Stimulated activated CD8-positive, alpha-beta memory T cell treated with anti-CD3 and anti-CD28 coated beads, Interleukin-15, amount 100 ng/mL, for 48 hours (primary cell): Measurements from ENCODE around the gene GPD2.

ENCODE experiments used
- DNase-seq, 2 donors: peaks; one replicate each; pipeline ENCODE4 v3.0.0-alpha.2; 2020; ENCODE audit warnings: low read depth in 2 of 2

GPD2 gene

DNA sequence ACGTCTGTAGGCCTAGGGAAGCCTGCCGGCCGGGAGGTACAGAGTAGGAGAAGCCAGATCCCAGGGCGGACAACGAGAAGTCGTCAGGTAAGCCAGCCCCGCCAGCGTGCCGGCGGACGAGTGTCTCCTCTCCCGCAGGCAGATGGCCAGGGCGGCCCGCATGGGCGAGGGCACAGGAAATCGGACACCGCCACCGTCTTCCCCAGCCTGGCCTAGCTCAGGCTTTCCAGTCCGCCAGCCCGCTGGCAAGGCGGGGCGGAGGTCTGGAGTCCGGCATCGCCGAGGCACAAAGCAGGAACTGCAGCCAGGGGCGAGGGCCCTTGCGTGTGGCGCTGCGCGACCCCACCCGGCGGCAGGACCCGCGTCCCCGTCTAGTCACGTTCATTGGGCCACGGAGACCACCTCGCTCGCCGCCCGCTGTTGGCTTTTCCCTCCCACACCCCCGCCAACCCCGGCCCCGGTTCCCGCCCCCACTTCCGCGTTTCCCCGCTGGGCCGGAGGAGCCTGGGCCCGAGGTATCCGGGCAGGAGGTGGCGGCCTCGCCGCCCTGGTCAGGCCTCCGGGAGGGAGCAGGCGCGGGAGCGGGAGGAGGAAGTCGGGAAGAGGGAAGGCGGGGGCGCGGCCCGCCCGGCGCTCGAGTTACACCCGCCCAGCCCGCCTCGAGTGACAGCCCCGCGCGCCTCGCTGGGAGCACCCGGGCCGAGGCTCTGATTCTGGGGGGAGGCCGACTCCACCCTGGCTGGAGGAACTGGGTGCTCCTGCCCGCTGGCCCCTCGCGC is at the start of gene GPD2:
GPD2 (plus strand) TSS at position 662 of the 779 bp plus-strand sequence. CDS start 39,727 bp downstream, outside the sequence.
- DNase-seq = peak; percentile 32 to 46

DNA sequence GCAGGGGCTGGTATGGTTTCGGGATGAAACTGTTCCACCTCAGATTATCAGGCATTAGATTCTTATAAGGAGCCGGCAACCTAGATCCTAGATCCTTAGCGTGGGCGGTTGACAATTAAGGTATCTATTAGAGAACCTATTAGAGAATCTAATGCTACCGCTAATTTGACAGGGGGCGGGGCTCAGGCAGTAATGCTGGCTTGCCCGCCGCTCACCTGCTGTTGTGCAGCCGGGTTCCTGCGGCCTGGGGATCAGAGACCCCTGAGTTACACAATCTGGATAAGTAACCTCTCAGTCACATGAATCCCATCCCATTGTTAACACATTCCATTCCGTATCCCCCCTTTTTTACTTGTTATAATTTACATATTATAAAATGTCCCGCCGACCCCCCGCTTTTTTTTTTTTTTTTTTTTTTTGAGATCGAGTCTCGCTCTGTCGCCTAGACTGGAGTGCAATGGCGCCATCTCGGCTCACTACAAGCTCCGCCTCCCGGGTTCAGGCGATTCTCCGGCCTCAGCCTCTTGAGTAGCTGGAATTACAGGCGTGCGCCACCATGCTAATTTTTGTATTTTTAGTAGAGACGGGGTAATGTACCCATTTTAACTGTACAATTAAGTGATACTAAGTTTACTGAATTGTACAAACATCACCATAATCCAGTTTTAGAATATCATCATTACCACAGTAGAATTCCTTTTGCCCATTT is 42.0 kb upstream of the GPD2 start:
- DNase-seq = no peak

DNA sequence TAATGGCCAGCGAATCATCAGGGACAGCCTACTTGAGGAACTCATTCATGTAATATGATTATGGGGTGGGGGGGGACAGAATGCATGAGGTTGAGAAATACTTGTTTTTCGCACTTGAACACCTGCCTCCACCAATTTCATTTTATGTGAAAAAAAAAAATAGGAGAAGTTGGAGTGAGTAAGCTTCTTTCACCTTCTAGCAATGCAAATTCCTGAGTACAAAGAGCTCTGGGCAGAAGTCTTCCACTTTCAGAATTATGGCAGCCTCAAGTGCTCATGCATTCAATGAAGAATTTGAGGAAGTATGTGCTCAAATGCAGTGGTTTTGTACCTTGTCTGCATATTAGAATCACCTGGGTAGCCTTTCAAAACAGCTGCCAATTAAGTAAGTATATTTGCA is 40.1 kb upstream of the GPD2 start:
- DNase-seq = no peak

DNA sequence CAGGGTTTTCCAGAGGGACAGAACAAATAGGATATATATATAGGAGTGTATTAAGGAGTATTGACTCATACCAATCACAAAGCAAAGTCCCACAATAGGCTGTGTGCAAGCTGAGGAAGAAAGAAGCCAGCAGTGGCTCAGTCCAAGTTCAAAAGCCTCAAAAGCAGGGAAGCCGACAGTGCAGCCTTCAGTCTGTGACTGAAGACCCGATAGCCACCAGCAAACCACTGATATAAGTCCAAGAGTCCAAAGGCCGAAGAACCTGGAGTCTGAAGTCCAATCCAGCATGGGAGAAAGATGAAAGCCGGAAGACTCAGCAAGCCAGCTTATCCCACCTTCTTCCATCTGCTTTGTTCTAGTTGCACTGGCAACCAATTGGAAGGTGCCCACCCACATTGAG is 39.0 kb upstream of the GPD2 start:
- no peak for DNase-seq

DNA sequence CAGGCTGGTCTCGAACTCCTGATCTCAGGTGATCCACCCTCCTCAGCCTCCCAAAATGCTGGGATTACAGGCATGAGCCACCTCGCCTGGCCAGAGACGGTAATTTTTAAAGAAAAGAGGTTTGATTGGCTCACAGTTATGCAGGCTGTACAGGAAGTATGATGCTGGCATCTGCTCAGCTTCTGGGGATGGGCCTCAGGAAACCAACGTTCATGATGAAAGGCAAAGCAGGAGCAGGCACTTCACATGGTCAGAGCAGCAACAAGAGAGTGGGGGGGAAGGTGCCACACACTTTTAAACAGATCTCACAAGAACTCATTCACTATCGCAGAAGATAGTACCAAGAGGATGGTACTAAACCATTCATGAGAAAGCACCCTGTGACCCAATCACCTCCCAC is 38.0 kb upstream of the GPD2 start:
- DNase-seq = no peak

DNA sequence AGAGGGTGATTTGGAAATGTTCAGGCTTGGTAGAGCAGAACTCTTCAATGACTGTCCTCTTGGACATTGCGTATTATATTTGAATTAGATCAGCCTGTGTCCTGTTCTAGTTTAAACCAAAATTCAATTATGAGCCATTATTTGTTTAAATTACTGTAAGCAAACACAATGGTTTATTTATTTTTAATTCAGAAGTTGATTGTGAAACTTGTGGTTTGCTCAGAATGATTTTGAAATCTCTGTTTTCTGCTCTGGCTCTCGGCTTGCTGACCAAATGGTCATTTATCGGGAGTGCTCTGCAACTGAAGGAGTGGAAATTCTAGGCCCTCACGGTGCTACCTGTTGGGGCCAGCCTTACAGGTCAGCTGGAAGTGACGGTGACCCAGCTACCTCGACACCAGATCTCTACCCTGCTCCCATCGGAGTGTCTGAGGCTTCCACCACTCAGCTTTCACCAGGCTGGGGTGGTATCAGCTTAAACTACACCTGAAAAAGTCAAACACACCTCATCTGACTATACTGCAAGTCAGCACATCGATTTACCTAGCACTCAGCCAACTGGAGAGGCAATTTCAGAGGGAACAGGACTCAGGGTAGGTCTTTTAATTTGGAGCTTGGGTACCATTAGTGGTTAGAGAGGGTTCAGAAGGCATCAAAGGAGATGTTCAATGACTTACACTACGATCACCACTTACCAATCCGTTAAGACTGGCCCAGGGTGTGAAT is 36.8 kb upstream of the GPD2 start:
- DNase-seq = no peak

DNA sequence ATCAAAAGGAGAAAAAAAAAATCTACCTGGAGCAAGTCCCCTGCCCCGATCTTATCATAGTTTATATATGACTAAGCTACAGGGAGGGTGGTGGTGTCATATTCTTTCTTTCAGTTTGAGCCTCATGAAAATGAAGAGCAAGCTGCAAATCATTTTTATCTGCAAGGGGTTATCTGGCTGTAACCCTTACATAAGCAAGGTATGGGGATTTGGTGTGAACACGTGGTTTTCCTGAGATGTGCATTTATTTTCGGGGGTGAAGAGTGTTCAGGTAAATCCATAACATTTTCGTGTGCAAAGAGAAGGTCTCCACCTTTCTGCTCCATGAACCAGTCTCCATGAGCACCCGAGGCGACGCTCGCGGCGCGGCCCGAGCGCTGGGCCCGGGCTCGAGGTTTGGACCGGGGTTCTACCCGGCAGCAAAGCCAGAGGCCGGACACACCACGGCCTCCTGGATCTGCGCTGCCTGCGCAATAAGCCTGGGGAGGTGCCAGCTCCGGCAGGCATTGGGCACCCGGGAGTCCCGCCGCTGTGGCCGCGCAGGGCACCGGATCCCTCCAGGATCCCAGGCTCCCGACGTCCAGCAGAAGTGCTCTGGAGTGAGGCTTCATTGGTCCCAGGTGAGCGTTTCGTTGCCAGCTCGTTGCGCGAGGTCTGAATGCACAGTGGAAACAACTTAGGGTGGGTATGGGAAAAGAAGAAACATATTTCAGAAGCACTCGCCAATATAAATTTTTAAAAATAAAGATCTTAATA is 36.1 kb upstream of the GPD2 start:
- peak; percentile 14 to 24 for DNase-seq

DNA sequence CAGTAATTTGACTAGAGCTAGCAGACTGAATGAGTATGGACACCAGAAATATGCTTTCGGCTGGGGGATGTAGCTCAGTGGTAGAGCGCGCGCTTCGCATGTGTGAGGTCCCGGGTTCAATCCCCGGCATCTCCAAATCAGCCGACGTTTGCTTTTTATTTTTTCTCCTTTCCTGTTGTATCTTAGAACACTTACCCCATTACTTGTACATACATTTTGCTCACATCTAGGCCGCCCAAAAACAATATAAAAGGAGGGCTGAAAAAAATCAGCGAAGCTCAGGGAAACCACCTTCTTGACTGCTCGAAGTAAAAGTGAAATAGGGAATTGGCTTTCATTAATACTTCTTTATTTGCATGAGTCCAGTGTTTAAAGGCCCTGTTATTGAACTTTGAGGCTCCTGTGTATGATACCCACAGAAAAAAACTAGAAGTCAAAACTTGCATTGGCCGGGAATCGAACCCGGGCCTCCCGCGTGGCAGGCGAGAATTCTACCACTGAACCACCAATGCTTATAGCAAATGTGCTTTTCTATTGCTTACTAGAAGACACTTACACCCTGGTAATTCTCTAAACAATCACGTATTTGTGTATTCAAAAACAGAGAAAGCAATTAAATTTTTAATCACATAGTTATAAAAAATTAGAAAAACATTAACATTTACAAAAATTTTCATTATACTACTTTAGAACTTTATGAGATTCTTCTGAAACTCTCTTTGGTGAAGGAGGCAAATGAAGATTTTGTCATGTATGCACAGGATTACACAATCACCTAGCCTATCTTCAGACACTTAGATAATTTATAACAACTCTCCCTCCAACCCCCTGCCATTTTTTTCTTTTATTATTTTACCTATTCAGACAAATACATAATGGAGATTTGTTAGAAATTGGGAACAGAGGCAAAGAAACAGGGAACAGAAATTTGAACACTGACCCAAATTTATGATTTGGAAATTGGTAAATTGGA is 35.2 kb upstream of the GPD2 start:
- peak; percentile 47 to 48 for DNase-seq

DNA sequence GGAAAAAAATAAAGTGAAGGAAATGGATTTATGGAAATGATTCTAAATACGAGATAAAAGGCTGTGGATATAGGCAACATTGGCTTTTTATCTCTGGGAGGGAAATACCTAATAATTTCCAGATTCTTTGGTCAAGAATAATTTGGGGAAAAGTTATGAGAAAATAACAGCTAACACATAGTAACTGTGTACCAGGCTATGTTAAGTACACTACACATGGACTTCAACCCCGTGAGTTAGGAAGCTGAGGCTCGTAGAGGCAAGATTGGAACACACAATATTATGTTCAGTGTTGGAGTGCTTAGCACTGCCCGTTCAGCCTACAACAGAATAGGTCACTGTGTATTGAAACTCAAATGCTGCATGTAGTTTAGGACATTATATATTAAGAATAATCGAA is 34.3 kb upstream of the GPD2 start:
- no peak for DNase-seq

DNA sequence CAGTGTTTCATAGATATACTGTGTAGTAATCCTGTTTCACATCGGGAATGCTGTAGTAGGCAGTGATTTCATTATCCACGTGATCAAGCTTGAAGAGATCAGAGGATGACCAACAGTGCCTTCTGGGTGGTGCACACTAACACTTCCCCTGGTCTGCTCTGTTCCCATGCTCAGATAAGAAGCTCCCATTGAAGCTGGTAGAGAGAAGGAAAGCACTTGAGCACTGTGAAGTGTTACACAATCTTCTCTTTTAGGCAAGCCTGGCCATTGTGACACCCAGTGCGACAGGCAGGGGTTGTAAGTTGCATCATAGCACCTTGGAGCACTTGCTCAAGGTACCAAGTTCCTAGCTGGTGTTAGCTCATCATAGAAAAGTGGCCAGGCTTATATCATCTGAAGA is 30.6 kb upstream of the GPD2 start:
- DNase-seq = no peak

DNA sequence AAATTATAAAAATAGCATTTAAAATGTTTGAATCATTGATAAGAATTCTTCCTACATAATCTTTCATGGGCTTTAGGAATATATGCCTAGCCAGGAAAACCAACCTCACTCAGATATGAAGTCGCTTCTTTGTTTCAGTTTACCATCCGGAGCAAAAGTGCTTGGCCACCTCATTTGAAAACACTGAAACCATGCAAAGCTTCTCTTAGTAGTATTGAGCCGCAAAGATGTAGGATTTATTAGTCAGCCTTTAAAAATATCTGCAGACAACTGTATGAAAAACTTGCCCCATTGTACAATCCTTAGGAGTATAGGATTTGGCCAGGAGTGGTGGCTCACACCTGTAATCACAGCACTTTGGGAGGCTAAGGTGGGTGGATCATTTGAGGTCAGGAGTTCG is 24.3 kb upstream of the GPD2 start:
- DNase-seq = no peak

DNA sequence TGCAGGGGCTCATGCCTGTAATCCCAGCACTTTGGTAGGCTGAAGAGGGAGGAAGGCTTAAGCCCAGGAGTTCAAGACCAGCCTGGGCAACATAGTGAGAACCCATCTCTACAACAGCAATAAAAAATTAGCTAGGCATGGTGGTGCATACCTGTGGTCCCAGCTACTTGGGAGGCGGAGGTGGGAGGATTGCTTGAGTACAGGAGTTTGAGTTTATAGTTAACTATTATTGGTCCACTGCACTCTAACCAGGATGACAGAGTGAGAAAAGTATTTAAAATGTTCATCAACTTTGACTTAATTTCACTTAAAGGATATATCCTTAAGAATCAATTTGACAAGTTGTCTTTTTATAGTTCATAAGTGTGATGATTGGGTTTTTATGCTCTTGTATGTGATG is 14.3 kb upstream of the GPD2 start:
- DNase-seq = no peak

DNA sequence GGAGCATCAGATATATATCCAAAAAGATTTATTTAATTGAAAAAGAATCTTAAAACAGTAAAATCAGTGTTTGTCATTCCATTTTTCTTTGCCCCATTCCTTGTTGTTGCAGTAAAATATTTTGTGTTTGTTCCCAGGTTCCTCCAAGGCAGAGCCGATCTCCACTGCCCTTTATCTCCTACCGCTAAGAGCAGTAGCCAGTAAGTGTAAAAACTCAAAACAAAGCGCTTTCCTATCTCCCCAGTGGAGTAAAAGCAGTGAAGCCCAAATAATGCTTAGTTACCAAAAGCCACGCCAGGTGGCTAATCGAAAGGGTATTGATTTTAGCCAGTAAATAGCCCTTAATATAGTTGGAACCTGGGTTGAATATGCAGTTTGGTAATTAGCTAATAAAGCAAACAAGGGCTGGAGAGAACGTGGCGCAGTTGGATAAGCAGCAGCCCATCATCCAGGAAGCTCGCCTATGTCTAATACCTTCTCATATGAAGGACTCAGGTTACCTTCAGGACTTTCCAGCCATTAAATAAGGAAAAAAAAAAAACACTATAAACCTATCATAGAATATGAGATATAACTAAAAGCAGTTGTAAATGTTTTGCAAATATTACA is 12.4 kb upstream of the GPD2 start:
- no peak for DNase-seq

DNA sequence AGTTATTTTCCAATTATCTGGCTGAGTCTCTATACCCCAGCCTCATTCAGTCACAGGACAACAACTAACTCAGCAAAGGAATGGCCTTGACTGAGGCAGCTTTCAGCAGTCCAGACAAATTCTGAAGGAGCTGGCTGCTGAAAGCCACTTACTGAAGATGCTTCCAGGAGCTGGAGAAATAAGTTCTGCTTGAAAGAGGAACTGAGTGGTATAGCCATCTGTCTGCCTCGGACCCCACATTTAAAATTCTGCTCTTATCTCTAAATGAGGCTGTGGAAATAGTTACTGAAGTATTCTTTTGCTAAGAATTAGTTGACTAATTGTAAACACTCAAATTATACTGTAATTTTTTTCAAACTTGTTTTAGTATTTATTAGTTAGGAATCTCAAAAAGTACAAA is 9.1 kb upstream of the GPD2 start:
- no peak for DNase-seq

DNA sequence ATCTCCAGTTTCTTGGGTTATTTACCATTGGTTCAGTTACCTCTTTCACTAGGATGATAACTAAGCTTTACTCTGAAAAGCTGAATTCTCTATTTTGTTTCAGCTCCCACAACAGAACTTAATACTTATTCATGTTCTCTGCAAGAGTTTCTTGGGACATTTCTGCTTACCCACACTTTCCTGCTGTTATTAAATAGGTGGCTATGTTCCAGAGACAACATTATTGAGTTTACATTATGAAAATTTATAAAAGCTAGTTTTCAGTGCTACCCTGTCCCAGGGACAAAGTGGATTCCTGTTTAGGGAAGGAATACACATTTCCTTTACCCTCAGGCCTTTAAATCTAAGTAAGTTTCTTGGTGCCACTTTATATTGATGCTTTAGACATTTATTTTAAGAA is 7.0 kb upstream of the GPD2 start:
- DNase-seq = no peak

DNA sequence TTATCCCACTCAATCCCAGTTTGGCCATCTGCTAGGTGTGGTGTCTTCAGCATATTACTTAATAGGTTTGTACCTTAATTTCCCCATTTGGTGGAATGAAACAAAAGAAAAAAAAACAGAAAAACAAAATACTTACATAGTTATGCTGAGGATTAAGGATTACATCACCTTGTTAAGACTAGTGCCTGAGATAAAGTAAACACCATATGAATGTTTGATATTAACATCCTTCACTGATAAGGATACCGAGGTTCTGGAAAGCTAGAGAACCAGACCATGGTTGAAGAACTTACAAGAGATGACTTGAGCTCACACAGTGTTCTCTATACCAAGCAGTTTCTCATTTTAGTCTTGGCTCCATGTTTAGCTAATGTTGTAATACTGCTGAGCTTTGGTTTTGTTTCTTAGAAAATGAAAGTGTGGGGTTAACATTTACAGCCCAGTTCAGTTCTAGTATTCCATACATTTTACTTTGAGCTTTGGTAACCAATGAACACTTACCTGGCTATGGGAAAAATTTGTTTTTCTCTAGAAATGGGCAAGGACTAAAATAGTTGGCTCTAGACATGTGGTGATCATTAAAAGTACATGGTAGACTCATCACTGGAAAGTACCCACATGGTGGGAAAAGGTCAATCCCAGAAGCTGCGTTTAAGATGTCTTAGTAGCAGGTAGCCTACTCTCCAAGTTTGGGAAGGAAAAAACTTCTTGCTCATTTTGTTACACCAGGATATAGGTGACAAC is 5.8 kb upstream of the GPD2 start:
- DNase-seq = no peak

DNA sequence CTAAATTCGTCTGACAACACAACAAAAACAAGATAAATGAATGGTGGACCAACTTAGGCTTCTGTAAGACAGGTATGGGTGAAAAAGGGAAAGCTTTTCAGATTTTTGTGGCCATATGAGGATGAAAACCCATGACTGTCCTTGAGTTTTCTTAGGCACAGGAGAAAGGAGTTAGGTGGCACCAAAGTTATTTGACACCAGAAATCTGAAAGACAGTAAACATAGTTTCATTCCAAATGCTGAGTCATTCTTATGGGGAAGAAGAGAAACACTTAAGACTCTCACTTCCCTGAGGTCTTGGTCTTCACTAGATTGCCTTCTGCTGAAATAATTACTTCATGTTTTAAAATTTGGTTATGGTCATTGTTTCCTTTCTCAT is 5.2 kb upstream of the GPD2 start:
- no peak for DNase-seq

DNA sequence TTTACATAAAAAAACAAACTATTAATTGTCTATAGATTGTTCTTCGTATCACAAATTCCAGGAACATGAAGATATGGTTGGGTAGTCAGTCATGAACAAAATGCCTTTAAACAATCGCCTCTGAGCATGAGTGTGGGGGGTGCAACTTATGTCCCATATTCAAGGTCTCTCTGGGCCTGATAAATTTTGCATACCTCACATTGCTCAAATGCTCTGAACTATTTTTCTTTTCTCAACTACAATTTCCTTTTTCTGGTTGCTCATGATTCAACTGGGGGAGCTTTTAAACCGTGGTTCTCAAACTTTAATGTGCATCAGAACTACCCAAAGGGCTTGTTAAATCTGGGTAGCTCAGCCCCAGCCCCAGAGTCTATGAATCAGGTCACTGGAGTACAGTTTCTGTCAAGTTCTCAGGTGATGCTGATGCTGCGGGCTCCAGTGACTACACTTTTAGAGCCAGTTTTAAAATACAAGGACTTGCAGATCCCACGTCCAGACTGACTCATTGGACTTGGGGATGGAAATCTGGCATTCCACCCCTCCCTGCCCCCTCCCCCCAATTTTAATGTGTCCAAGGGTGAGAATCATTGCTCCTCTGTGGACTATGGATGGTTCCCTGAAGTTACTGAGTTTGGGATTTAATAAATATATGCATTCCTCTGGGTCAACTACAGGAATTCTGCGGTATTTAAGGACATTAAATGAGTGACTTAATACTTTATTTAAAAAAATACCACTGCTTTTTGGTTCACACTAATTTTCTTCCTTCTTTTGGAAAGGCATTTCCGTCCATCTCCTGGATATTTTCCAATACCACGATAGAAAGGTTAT is 1.5 kb upstream of the GPD2 start:
- DNase-seq = no peak

DNA sequence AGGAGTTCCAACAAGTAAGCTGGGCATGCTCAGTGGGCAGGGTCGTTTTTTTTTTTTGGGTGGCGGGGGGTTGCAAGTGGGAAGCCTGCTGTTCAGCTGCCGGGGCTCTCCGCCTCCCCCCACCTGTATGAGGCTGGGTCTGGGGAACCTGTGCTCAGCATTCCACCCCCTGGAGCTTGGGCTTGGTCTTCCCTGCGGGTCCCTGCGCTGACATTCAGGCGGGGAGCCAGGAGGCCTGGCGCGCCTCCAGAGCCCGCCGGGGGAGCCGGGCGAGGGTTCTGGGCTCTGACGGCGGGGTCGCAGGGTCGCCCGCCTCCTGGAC is 822 bp upstream of the GPD2 start:
- DNase-seq = no peak
